Hematopoietic multipotent progenitor cell treated with erythropoietin and hydrocortisone succinate and interleukin-3 and kit ligand, for 15 days (in vitro differentiated cells): ENCODE measurements around the gene CNTN6.

Experiments used
- DNase-seq: peaks from one replicate; pipeline ENCODE4 v3.0.0-alpha.2; 2015; ENCODE audit warnings: low spot score

The CNTN6 gene

DNA sequence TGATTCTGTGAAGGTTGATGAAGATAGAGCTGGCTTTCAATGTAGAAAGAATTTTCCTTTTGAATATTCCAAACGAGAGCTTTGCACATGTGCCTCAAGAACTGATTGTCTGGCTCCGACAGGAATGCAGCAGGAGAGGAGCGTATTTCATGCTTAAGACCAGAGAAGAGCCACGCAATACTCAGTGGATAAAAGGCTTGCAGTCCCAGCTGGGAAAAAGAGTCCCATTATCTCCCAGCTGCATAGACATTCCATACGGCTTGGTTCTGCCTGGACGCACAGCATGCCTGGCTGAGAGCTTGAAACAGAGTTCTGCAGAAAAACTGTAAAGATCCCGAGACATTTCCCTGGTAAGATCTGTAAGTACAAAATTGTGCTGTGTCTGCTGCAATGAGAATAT lies at the start of gene CNTN6:
TSS of gene CNTN6 (plus strand) at position 254 of the 400 bp plus-strand sequence. CDS start 54,985 bp downstream, outside the sequence.
- DNase-seq = no peak

DNA sequence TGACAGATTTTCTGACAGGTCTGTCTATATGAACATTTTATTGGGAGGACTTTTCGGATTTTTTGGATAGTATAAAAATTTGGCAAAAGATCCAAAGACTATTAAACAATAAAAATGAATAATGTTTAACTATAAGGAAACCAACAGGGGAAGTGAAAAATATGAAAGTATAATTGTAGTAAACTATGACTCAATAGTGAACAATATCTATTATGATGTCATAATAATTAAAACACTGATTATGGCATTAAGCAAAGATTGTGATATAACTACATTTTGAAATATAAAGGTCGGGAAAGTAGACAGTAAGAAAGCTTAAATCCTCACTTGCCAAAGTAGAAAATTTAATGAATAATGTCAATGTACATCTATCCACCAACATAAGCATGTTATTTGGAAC lies 44.3 kb upstream of the CNTN6 start:
- DNase-seq = no peak

DNA sequence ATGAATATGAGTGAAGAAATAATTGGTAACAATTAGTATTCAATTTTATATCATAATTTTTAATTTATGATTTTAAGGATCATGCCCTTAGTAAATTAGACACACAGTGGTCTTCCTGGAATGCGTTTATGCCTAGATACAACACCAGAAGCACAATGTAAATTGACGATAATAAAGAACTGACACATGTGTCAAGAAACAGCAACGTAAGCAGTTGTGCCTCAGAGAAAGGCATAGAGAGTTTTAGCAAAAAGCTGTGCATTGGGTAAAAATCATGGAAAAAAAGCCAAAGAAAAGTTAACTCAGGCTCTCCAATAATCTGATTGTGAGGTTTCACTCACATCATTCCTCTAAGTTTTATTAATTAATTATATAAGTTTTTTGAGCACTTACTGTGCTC lies 37.0 kb upstream of the CNTN6 start:
- no peak for DNase-seq

DNA sequence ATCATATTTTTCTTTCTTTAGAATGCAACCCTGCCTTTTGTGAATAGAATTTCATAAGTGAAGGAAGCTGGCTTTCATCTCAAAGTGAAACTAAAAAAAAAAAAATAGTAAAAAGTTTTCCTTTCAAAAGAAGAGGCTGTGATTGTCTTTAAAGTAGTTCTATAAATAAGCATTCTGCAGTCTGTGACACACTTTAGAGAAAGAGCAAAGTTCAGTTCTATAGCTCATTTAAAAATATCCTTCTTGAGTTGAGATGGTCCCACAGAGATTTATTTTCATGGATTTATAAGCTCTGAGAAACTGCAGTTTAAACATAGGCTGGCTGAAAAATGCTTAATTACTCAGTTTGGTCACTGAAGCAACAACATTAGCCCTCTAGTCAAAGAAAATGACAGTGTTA lies 36.1 kb upstream of the CNTN6 start:
- DNase-seq = no peak

DNA sequence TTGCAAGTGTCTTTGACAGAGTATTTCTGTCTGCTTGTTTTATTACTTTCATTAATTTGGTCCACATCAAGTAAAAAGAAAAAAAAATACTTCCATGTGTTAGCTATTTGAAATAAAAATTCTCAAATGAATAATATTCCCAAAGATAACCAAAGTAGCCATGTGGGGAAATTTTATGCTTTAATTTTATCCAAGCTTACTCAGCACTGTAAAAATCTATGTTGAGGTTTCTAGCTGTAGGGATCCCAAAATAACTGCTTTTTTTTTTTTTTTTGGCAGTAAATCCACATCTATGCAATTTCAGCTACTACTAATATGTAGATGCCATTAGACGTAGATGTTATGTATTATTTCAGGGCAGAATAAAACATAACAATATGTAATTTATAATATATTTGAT lies 35.4 kb upstream of the CNTN6 start:
- DNase-seq = no peak

DNA sequence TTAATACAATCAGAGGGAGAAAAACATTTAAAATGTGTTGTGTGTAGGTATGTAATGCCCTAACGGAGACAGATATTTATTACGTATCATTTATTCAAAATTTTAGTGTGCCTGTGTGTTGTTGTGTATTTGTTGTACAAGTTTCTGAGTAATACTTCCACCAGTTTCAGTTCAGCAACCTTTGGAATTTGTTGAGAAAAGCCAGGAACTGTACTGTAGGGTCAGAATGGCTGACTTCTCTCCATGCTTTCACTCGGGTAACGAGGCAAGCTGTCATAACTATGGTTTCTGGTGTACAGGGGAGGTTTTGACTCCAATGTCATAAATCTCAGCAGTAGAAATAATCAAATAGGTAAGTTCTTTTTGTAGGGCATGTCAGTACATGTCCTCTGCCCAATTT lies 23.8 kb upstream of the CNTN6 start:
- DNase-seq = no peak

DNA sequence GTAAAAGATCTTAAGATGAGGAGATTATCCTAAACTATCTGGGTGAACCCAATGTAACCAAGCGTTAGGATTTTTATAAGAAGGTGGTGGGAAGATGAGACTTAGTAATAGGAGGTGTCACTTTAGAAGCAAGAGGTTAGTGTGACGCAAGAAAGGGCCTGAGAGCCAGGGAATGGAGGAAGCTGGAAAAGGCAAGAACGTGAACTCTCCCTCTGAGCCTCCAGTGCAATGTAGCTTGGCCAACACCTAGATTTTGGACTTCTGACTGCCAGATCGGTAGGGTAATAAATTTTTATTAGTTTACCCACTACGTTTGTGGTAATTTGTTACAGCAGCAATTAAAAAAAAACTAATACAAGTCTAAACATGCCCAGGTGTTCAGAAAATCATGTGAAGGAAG lies 20.8 kb upstream of the CNTN6 start:
- DNase-seq = no peak

DNA sequence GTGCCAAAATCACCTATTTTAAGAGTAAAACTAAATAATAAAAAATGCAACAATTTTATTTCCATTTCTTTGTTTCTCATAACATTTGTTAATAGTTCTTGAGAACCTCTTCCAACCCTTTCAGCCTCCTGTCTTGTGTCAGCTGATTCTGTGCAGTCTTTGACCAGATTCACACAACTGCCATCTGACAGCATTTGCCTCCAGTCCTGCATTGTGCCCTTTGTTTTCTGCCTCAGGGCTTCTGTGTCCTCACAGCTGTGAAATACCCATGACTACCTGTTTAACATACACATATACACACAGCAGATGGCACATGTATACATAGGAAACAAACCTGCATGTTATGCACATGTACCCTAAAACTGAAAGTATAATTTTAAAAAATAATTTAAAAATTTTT lies 13.2 kb upstream of the CNTN6 start:
- no peak for DNase-seq

DNA sequence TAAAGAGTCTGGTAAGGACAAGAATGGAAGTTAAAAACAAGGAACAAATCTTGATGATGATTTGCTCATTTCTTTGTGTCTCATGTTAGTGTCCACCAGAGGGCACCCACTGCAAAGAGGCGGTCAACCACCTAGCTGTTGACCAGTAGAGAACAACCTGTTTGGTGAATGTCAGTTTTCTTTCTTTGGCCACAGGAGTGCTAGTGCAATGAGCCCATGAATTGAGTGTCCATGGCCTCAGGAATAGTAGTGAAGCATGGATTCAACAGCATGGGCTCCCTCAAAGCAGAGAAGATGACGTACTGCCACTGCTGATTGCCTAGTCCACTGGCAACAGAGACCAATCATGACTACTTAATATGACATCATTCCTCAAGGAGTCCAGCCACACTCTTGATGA lies 10.7 kb upstream of the CNTN6 start:
- no peak for DNase-seq

DNA sequence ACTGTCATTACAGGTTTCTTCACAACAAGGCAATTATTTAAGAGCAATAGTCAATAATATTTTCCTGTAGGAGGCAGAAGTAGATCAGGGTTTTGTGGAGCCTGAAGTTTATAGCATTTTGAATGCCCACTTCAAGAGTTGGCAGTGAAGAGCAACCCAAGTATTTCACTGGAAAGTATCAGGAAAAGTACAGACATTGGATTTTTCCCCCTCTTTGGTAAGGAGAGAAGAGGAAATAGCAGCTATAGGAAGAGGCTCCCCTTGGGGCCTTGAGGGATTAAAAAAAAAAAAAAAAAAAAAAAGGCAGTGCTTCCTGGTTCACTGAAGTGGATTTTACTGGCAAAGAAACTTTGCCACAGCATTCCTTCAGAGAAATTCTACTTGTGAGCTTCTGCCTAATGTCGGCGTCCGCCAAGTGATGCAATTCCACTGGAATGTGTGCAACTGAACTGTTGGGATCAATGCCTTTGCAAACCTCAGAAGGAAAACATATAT lies 5.7 kb upstream of the CNTN6 start:
- no peak for DNase-seq

DNA sequence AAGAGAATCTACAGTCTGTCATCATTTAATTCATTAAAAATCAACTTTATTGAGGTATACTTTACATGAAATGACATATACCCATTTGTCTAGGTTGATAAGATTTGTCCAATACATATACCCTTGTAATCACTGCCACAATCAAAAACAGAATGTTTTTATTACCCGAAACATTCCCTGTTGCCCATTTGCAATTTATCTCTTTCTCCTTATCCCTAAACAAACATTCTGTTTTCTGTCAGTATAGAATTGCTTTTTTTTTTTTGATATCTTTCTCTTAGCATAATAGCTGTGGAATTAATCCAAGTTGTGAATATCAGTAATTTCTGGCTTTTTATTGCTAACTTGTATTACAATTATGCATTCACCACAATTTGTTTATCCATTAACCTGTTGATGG lies 4.3 kb upstream of the CNTN6 start:
- no peak for DNase-seq

DNA sequence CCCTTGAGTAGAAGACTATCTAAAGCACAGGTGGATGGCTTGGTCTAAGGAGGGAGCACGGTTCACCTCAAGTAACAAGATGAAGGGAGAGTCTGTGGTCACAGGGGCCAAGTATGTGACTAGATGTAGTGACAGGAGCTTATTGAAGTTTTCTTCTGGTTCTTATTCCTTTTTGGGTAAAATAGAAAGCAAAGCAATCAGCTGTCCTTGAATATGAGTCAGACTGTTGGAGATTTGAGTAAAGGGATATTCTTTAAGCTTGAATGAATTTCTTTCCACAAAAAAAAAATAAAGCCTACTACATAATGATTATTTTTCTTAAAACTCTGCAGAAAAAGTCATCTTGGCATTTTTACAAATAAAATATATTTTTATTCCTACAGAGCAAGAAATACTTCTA lies 1.5 kb upstream of the CNTN6 start:
- no peak for DNase-seq

DNA sequence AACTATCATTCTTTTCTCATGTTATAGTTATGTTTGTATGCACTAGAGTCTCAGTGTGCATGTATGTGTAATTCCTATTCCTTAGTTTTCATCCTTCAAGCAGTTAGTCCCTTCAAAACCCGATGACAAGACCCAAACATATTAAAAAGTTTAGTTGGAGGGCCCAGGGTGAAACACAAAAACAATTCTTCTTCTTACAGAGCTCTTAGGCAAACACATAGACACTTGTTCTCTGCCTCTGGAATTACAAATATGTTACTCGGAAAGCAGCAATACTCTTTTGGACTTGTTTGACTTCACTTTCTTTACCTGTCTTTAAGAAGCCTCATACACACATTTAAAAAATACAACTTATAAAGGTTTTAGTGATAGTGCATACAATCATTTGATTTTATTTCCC lies 763 bp upstream of the CNTN6 start:
- no peak for DNase-seq

DNA sequence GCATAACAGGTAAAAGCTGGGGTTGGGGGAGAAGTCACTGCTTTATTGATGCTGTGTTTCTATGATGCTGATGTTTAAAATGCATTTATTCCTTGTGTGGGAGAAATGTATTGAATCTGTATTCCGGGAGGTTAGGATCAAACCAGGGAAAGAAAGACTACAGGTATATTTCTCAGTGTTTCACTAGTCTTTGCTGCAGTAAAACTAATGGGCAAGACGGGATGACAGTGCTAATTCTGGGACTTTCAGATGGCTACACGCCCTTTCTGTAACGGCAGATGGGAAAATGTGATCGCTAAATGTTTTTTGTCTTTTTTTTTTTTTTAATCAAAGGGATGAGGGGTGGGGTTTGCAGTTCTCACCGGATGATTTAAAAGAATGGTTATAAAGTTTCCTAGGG lies 393 bp downstream of the CNTN6 start:
- DNase-seq = no peak

DNA sequence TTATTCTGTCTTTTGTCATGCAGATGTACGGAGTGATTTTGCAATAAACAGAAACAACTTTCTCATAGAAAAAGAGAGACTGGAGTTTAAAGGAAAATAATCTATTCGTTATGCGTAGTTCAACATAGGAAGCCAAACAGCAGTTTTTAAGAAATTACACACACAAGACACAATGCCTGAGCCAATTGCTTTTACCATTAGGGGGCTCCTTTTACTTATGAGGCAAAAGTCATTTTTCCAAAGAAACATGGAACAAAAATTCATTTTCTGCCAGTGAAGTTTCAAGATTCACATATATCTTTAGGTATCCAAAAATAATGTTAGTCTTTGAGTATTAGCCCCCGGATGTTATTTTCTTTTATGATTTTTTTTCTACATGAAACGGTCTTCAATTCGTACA lies 10.7 kb downstream of the CNTN6 start:
- no peak for DNase-seq

DNA sequence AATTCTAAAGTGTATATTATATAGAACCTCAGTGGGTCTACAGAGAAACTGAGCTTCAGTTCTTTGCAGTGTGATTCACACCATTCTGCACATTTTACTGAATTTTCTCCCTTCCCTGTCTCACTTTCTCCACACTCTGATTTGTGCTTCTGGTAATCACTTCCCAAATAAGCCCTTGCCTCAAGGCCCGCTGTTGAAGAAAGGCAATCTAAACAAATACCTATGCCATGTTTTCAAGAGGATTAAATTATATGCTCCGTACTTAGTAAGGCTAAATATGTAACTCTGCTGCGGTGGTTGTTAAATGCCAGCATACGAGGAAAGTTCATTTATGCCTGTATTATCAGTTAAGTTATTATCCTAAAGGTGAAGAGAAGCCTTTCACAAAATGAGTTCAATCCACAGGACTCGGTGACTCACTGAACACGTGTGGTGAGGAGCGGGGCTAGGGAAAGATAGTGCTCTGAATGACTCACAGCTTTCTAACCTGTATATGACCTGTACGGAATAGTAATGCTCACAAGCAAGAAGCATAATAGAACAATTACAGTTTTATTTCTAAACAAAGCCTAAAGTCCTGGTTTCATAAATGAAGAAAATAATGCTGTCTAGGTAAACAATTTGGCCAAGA lies 25.1 kb downstream of the CNTN6 start:
- no peak for DNase-seq

DNA sequence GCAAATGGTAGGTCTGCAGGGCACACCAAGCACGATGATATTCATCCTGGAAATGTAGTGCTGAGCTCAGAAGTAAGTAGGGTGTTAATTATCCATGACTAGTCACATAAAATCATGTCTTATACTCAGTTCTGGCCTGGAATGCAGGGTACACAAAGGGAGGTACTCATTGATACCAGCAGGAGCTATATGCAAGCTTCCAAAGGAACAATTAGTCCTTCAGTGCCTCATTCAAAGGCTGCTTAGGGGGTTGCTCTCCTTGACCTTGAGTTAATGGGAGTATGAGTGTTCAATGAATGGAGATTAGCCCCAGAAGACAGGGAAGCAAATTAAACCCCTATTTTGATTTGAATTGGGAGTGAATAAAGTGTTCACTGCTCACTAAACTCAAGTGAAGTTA lies 38.3 kb downstream of the CNTN6 start:
- DNase-seq = no peak

DNA sequence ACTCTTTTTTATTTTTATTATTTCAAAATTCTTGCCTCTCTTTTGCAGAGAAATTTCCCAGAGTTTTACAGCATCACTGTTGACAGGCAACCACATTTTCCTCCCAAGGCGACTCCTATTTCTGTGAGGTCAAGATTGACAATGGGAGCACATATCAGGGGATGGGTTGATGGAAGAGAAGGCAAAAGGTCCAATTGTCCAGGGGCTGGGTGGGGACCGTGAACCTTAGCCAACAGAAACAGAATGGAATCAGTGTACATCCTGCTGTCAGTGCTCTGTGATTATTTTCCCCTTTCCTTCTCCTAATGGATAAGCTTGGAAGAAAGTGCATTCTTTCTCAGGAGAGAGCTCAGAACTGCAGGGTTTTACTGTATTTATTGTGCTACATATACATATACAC lies 42.4 kb downstream of the CNTN6 start:
- no peak for DNase-seq

DNA sequence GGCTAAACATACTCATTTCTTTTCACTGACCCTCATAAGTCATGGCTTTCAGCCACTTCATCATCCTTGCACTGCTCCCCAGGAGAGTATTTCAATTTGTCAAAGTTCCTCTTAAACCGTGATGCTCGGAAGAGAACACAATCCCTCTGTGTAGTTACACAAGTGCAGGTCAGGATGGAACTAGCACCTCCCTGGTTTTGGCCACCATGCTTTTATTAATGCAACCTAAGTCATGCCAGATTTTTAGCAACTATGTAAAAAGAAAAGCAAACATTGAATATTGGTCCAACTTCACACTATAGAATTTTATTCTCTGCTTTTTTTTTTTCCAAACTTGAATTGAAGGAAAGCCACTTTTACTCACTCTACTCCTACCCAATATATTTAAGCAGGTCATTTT lies 45.2 kb downstream of the CNTN6 start:
- DNase-seq = no peak

DNA sequence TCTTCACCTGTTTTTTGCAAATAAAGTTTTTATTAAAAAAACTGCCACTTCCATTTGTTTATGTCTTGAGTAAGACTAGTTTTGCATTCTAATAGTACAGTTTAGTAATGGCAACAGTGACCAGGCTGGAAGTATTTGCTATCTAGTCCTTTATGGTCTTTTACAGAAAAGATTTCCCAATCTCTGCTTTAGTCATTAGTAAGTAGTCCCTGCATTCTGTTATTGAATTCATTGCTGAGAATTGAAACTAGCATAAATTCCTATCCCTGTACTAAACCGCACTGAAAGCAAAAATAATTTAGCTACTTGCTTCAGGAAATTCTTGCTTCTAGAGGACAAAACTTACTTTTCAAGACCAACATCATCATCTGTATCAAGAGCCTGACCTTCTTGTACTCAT lies 46.2 kb downstream of the CNTN6 start:
- no peak for DNase-seq

DNA sequence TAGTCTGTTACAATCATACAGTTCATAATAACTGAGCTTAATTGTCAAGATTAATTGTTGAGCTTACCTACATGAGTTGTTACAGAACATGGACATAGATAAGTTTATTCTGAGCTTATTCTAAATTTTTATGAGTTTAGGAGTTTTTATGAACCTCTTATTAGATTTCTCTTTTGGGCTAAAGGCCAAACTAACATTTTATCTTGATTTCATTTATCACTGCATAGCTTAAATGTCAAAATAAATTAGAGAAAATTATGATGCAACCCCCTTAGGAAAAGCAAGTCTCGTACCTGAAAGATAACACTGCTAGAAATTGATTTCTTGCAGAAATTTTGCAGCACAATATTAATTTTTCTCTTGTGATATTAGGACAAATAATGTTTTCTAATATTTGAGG lies 54.5 kb downstream of the CNTN6 start:
- no peak for DNase-seq

DNA sequence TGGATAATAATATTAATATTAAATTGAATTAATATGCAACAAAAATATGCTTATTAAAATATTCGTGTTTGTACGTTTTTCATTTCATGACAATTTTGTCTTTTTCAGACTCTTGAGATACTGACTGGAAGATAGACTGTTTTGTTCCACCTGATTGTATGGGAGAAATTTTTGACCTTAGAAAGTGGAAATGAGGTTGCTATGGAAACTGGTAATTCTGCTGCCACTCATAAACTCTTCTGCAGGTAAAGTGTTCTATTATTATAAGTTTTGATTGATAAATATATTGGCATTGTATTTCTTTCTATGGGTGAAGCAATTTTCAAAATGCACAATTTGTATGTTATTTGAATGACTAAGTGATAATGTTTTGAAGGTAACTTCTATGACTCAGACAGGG lies 55.0 kb downstream of the CNTN6 start:
- no peak for DNase-seq

DNA sequence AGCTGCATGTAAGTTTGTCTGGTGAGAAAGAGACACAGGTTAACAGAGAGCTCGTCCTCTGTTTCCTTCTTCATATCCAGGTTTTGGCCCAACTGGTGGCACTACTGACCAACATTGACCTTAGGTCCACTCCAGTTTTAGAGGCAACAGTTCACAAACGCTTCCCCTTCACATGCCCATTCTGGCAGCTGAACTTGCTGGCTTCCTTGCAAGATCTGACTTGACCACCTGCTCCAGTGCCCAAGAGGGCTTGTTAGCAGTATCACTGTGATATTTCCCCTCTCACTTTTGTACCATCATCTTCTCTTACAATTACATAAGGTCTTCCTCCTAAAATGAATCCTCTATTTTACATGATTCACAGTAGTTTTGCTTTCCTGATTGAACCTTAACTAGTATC lies 71.3 kb downstream of the CNTN6 start:
- no peak for DNase-seq

DNA sequence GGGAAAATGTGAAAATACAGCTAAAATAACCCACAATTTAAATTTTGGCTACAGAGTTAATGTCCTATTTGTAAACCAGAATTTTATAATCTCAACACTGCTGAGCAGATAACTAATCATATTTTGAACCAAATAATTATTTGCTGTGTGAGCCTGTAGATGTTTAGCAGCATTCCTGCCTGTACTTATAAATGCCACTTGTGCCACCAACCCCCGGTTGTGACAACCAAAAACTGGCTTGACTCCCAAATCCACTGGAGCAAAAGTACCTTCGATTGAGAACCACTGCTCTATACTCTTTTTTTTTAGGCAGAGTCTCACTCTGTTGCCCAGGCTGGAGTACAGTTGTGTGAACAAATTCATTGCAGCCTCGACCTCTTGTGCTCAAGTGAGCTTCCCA lies 78.5 kb downstream of the CNTN6 start:
- DNase-seq = no peak

DNA sequence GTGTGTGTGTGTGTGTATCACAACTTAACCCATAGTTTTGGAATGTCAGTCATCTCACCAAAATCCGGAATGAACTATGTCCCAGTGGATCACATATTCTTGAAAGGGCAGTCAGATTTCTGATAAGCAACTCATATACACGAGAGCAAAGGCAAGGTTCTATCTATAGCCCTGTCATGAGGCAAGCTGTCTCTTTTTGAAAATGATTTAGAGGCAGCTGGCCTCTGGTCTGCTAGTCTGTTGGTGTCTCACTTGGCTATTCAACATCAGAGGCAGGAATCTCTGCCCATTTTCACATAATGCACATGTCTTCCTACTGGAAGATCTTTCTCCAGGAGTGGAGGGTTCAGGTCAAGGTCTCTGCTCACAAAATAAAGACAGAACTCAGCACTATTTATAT lies 79.8 kb downstream of the CNTN6 start:
- DNase-seq = no peak
